ENCODE data around the gene TELO2. TPM values are rescaled to one million over a fixed set of nuclear protein-coding genes. Genes with fewer than 3 reads are reported as not detected.

The TELO2 gene
- total and polyA plus RNA-seq, 4 donors = 24.4 to 64.2 (median 42.8) TPM

DNA sequence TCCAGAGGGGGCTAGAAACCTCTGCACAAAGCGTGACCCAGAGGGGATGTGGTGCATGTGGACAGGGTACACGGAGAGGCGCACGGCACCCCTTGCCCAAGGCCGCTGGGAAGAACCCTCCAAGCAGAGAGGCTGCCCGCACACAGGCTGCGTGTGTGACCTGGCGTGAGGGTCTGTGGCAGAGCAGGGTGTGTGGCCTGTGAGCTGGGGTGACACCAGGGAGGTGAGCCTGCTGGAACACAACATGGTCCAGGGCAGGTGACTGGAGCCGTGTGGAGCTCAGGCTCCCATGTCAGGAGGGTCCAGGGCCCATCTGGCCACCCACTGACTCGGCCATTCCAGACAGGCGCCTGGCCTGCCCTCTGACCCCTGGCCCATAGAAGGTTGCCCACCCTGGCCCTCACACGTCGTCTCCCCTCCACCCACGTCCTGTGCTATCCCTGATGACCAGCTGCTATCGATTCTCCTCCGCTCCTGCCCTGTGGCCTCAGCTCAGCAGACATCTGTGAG, 25.5 kb downstream of the TELO2 start:
- H3K9me3 ChIP-seq (ENCODE audit: control insufficient read depth in 4 of 4, insufficient read depth in 3 of 4, low read length in 3 of 4) = peaks cover 0 to 4% (median under 1%) of the 10 kb centered on the region in 4 donors
- no peak overlapping the region for H3K4me3 ChIP-seq
- DNase-seq = no peak
- H3K36me3 ChIP-seq (ENCODE audit: control insufficient read depth in 4 of 4, insufficient read depth in 4 of 4, low read length in 4 of 4) = peaks cover 0 to 25% (median 8%) of the 10 kb centered on the region in 4 donors
- no peak overlapping the region for H3K27ac ChIP-seq (ENCODE audit: low read depth in 1 of 2, low read length in 1 of 2)
- TF ChIP-seq, protein P1, sequence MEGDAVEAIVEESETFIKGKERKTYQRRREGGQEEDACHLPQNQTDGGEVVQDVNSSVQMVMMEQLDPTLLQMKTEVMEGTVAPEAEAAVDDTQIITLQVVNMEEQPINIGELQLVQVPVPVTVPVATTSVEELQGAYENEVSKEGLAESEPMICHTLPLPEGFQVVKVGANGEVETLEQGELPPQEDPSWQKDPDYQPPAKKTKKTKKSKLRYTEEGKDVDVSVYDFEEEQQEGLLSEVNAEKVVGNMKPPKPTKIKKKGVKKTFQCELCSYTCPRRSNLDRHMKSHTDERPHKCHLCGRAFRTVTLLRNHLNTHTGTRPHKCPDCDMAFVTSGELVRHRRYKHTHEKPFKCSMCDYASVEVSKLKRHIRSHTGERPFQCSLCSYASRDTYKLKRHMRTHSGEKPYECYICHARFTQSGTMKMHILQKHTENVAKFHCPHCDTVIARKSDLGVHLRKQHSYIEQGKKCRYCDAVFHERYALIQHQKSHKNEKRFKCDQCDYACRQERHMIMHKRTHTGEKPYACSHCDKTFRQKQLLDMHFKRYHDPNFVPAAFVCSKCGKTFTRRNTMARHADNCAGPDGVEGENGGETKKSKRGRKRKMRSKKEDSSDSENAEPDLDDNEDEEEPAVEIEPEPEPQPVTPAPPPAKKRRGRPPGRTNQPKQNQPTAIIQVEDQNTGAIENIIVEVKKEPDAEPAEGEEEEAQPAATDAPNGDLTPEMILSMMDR (IDR thresholded peaks at IDR 0.05; ENCODE audit: control extremely low read depth, extremely low read depth) = no peak
- no peaks in the 10 kb centered on the region for H3K4me1 ChIP-seq (ENCODE audit: control insufficient read depth in 5 of 5, insufficient read depth in 5 of 5, low read length in 5 of 5)
- H3K27me3 ChIP-seq (ENCODE audit: control insufficient read depth in 3 of 3, insufficient read depth in 3 of 3, low read length in 2 of 3) = no peaks in the 10 kb centered on the region
- no peak for ATAC-seq (ENCODE audit: insufficient read depth, low FRiP score)
- no peak overlapping the region for H3K9ac ChIP-seq (ENCODE audit: insufficient read depth in 1 of 2, low read length in 2 of 2)
- 93 to 94% methylated on average over 16 of the region's 16 CpGs for WGBS, 2 donors

DNA sequence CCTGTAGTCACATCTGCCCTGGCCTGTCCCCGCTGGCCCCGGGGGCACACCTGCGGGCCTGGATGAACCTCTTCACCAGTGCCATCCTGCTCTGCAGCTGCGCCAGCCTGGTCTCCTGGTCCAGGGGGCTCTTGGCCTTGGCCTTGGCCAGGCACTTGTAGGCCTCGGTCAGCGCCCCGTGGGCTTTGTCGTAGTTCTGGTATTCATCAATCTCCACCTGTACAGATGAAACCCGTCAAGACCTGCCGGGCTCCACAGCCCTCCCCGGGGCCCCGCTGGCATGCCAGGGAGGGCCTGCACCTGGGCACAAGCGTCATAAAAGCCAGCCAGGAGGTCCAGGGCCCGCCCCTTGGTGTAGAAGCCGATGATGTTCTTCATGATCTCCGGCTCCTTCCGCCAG, 26.7 kb downstream of the TELO2 start:
- H3K27me3 ChIP-seq (ENCODE audit: control insufficient read depth in 3 of 3, insufficient read depth in 3 of 3, low read length in 2 of 3) = no peaks in the 10 kb centered on the region
- no peak for ATAC-seq (ENCODE audit: insufficient read depth, low FRiP score)
- no peak overlapping the region for H3K27ac ChIP-seq (ENCODE audit: low read depth in 1 of 2, low read length in 1 of 2)
- no peaks in the 10 kb centered on the region for H3K9me3 ChIP-seq (ENCODE audit: control insufficient read depth in 4 of 4, insufficient read depth in 3 of 4, low read length in 3 of 4)
- peaks cover 0 to 32% (median 6%) of the 10 kb centered on the region in 4 donors for H3K36me3 ChIP-seq (ENCODE audit: control insufficient read depth in 4 of 4, insufficient read depth in 4 of 4, low read length in 4 of 4)
- TF ChIP-seq, protein P1 (IDR thresholded peaks at IDR 0.05; ENCODE audit: control extremely low read depth, extremely low read depth) = no peak
- WGBS, 2 donors = 96 to 97% methylated on average over 17 of the region's 17 CpGs
- H3K4me3 ChIP-seq = no peak overlapping the region
- H3K9ac ChIP-seq (ENCODE audit: insufficient read depth in 1 of 2, low read length in 2 of 2) = no peak overlapping the region
- H3K4me1 ChIP-seq (ENCODE audit: control insufficient read depth in 5 of 5, insufficient read depth in 5 of 5, low read length in 5 of 5) = no peaks in the 10 kb centered on the region
- no peak for DNase-seq

- ATAC-seq (ENCODE audit: insufficient read depth, low FRiP score) (no peak), DNase-seq (no peak)
- H3K4me3 ChIP-seq = no peak overlapping the region
- H3K4me1 ChIP-seq (ENCODE audit: control insufficient read depth in 5 of 5, insufficient read depth in 5 of 5, low read length in 5 of 5) = no peaks in the 10 kb centered on the region
- WGBS, 2 donors = 95% methylated on average over 19 of the region's 19 CpGs
- H3K9me3 ChIP-seq (ENCODE audit: control insufficient read depth in 4 of 4, insufficient read depth in 3 of 4, low read length in 3 of 4) = no peaks in the 10 kb centered on the region
- TF ChIP-seq, protein P1 (IDR thresholded peaks at IDR 0.05; ENCODE audit: control extremely low read depth, extremely low read depth) = no peak
- no peak overlapping the region for H3K9ac ChIP-seq (ENCODE audit: insufficient read depth in 1 of 2, low read length in 2 of 2)
- peaks cover 0 to 35% (median 5%) of the 10 kb centered on the region in 4 donors for H3K36me3 ChIP-seq (ENCODE audit: control insufficient read depth in 4 of 4, insufficient read depth in 4 of 4, low read length in 4 of 4)
- H3K27me3 ChIP-seq (ENCODE audit: control insufficient read depth in 3 of 3, insufficient read depth in 3 of 3, low read length in 2 of 3) = no peaks in the 10 kb centered on the region
- no peak overlapping the region for H3K27ac ChIP-seq (ENCODE audit: low read depth in 1 of 2, low read length in 1 of 2)
Observed at GRCh38 chr16:1520461-1520860, 27.3 kb downstream of the TELO2 start.

Measured in lung (tissue), 12 donors.